Measurements from ENCODE around the gene AOPEP.
"Not testable (repeated sequence)": the region's sequence is repeated elsewhere in the genome, so short reads cannot be mapped to it uniquely, and the experiment has no call there.

The AOPEP gene

GRCh38 chr9:94872891-94873511 is 146.5 kb downstream of the AOPEP start:
- DNase-seq = no peak

GRCh38 chr9:94874316-94874715 is 147.8 kb downstream of the AOPEP start:
- DNase-seq = no peak

- peak; percentile 14 for DNase-seq
These were observed 149.0 kb downstream of the AOPEP start for GRCh38 chr9:94875300-94876020.

DNA sequence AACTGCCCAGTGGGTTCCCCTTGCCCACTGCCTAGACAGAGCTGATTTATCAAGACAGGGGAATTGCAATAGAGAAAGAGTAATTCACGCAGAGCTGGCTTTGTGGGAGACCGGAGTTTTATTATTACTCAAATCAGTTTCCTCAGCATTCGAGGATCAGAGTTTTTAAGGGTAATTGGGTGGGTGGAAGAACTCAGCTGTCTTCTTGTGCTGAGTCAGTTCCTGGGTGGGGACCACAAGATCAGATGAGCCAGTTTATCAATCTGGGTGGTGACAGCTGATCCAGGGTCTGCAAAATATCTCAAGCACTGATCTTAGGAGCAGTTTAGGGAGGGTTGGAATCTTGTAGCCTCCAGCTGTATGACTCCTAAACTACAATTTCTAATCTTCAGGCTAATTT is 152.3 kb downstream of the AOPEP start:
- not testable (repeated sequence) for DNase-seq

DNA sequence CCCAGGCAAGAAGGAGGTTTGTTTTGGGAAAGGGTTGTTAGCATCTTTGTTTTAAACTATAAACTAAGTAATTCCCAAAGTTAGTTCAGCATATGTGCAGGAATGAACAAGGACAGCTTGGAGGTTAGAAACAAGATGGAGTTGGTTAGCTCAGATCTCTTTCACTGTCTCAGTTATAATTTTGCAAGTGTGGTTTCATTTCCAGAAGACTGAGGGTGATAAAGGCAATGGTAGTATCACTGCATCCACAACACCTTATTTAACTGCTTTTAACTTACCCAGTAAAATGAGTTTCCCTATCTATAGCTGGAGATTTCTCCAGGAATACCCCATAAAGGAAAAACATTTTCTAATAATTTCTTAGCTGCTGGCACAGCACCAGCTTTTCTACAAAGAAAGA is 152.7 kb downstream of the AOPEP start:
- no peak for DNase-seq

GRCh38 chr9:94881023-94881422 is 154.5 kb downstream of the AOPEP start:
- DNase-seq = no peak

DNA sequence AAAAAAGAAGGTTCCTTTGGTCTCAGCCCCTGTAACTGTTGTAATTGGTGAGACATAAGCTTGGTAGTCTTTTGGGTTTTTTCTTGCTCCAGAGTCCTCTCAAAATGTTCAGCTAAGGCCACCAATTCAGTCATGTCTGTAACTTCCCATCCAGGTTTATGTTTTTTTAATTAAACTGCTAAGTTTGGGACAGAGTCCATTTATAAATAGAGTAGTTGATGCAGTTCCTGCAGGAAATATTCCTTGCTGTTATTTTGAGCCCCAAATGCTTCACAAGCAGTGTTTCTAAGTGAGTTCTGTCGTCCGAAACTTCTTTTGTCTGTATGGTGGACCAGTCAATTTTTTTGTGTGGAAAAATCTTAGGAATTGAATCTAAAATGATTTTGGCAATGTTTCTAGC is 155.0 kb downstream of the AOPEP start:
- DNase-seq = no peak

DNA sequence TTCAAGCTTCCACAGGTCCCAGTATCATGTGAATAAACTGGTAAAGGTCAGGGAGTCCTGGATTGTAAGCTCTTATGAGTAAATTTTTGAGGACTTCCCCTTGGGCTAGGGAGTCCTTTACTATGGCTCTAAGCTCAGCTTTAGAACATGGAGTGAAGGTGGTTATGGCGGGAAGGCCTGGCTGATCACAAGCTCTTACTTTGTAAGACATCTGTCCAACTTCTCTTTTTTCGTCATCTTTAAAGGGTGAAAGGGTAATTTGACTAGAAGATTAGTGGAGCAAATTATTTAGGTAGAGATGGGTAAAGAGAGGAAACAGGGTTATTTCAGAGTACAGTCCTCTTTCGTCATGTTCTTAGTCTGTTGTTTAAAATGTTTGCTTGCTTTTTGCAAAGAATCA is 155.4 kb downstream of the AOPEP start:
- DNase-seq = no peak

DNA sequence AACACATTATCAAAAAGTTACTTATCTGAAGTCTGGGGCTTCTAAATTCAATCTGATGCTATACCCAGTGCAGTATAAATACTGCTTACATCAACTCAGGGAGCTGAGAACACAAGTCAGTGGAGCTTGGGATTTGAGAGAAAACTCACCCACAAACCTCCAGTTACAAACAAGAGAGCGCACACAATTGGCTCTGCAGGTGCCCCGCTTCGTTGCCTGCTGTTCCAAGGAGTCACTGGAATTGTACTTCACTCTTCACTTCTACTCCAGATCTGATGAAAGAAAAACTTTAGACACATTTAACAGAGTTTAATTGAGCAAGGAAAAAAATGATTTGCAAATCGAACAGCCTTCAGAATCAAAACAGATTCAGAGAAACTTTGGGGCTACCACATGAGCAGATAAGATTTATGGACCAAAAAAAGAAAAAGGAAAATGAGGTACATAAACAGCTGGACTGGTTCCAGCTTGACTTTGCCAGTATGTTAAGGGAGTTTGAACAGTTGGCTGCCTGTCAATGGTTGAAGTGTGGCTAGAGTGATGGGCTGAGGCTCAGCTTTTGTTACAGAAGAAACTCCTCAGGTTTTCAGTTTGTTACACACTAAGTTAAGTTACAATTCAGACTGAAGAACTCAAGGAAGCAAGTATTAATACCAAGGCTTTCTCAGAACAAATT is 156.6 kb downstream of the AOPEP start:
- DNase-seq = no peak

- DNase-seq = no peak
These were observed 159.5 kb downstream of the AOPEP start for GRCh38 chr9:94885854-94886447.

GRCh38 chr9:94887721-94888120 is 161.2 kb downstream of the AOPEP start:
- no peak for DNase-seq

- no peak for DNase-seq
These were observed 162.3 kb downstream of the AOPEP start for GRCh38 chr9:94888775-94889174.

DNA sequence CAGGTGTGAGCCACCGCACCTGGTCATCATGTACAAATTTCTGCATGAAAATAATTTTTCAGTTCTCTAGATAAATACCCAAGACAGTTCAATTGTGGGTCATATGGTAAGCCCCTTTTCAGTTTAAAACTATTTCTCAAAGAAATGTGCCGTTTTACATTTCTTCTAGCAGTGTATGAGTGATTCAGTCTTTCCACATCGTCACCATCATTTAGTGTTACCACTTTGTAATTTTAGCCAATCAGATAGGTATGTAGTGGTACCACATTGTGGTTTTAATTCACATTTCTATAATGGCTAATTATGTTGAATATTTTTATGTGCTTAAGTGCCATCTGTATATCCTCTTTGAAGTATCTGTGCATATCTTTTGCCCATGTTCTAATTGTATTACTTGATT is 163.1 kb downstream of the AOPEP start:
- DNase-seq = no peak

GRCh38 chr9:94891183-94891582 is 164.7 kb downstream of the AOPEP start:
- no peak for DNase-seq

DNA sequence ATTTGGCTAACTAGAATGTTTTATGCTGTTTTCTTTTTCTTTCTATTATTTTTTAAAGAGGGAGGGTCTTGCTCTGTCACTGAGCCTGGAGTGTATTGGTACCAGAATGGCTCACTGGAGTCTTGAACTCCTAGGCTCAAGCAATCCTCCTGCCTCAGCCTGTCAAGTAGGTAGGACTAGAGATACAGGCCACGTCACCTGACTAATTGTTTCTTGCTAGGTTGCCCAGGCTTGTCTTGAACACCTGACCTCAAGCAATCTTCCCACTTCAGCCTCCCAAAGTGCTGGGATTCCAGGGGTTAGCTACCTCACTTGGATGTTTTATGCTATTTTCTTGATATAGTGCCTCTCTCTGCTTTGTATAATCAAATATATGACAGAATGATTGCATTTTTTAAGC is 166.2 kb downstream of the AOPEP start:
- no peak for DNase-seq

DNA sequence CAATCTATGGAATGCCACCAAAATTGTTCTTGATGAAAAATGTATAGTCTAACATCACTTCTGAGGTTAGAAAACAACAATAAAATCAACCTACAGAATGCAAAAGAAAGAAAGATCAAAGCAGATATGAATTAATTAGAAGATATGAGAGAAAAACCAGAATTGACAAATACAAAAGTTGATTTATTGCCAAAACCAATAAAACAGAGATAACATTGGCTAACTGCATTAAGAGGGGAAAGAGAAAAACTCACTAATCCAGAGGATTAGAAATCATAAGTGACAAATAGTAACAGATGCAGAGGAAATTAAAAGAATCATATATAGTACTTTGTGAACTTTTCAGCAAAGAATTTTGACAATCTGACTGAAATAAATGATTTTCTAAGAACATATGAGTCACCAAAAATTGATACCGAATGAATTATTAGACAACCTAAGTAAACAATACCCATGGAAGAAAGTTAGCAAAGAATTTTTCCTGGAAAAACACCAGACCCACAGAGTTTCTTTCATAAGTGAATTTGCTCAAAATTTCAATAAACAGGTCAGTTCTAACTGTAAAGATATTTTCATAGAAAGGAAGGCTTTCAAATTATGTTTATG is 167.7 kb downstream of the AOPEP start:
- no peak for DNase-seq

DNA sequence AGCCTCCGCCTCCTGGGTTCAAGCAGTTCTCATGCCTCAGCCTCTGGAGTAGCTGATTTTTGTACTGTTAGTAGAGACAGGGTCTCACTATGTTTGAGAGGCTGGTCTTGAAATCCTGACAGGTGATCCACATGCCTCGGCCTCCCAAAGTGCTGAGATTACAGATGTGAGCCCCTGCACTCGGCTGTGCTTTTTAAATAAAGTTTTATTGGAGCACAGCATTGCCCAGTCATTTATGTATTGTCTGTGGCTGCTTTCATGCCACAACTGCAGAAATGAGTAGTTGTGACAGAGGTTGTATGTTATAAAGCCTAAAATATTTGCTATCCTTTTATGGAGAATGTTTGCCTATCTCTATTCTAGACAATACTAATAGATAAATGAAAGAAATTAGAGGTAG is 169.2 kb downstream of the AOPEP start:
- no peak for DNase-seq

GRCh38 chr9:94896512-94896911 is 170.0 kb downstream of the AOPEP start:
- no peak for DNase-seq

- DNase-seq = no peak
These were observed 173.1 kb downstream of the AOPEP start for GRCh38 chr9:94899464-94900221.

- DNase-seq = no peak
These were observed 173.9 kb downstream of the AOPEP start for GRCh38 chr9:94900222-94901018.

- DNase-seq = no peak
These were observed 174.5 kb downstream of the AOPEP start for GRCh38 chr9:94901019-94901363.

GRCh38 chr9:94903961-94904421 is 177.5 kb downstream of the AOPEP start:
- no peak for DNase-seq

Measured in RPMI8226 (cell line).